SK-N-DZ (cell line): Measurements from ENCODE around the gene TMEM45B. TPM values are rescaled to one million over a fixed set of nuclear protein-coding genes. Genes with fewer than 3 reads are reported as not detected.
"Not testable (repeated sequence)": the region's sequence is repeated elsewhere in the genome, so short reads cannot be mapped to it uniquely, and the experiment has no call there.

ENCODE experiments used
- DNase-seq: peaks from one replicate; pipeline ENCODE4 v3.0.0-alpha.2; 2015; ENCODE audit warnings: low spot score
- polyA plus RNA-seq, 2 experiments: library from polyadenylated mRNA; depleted of rRNA; stranded (reverse); fragments of >200 nt; gene quantifications; 2 replicates each; pipeline ENCODE4 v1.2.3, GENCODE V29; 2014

TMEM45B gene
- not detected in 2 replicates for polyA plus RNA-seq (2014; cell fraction: cytosol; rRNA removed)
- polyA plus RNA-seq (2014; cell fraction: nucleus; rRNA removed), result not detected in 2 replicates

DNA sequence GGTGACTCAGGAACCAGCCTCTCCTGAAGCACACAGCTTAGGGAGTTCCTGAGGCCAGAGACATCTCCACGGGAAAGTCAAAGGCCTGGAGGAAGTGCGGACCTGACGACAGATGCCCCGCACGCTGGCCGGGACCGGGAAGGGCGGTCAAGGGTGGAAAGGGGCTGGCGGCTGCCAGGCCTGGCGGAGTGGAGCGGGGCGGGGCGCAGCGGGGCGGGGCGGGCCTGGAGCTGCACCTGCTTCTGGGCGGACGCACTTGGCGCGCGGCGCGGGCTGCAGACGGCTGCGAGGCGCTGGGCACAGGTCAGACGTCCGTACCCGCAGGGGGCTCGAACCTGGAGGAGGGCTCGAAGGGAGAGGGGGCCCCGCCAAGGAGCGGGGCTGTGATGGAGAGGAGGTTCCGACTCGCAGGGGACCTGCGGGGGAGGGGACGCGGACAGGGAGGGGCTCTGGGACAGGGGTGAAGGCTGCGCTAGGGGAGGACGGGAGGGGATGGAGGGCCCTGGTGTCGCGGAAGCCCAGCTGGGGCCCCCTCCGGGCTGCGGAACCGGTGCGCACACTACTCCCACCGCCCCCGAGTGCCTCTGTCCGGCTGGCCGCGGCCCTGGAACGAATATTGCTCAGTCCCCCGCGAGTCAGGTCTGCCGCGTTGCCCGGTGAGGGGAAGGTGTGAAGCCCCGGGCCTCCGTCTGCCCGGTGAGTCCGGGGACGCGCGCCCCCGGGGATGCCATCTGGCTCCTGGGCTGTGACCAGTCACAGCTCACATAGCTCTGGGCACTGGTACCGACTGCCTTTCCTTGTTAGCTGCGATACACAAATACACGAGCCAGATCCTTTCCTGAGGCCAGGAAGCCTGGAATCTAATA is at the start of gene TMEM45B:
TMEM45B (plus strand) TSS at position 253 of the 866 bp plus-strand sequence. CDS start 36,635 bp downstream, outside the sequence.
- DNase-seq, result peak; percentile 29

DNA sequence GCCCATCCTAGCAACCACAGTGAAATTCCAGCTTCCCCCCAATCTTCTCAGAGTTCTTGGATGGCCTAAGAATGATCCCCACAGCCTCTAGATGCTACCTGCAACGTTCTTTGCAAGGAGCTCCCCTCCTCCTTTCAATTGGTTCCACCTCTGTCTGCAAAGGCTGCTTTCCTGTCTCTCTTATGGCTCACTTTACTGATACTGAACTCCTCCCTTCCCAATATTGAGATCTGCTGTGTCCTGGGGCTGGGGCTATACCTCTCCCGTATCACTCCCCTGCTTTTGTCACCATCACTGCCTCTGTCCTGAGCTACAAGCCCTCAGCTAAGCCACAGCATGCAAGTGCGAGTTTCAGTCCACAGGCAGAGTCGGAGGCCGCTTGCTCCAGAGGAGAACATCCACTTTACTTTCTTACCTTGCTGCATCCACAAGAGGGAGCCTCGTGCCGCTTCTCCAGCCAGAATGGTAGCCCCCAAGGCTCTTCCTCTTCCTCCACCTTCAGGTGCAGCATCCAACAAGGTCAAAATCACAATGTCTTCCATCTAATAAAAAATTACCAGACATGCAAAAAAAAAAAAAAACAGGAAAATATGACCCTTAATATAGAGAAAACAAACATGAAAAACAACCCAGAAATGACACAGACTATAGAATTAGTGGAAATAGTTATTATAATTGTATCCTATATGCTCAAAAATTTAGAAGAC is 48.6 kb upstream of the TMEM45B start:
- DNase-seq, result peak; percentile 18

DNA sequence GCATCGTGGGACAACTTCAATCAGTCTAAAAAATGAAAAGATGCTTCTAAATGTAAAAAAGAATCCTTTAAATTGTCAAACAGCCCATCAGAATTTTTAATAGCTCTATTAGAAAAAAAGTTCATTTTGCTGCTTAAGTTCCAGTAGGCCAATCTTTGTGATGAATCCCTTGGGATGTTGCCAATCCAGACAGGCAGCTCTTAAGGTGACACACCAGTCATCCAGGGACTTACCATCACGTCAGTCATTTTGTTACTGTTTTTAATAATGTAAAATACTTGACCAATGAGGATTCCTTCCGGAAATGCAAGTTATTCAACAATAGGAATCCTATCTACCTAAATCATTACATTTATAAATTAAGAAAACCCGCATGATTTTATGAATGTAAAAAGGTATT is 47.8 kb upstream of the TMEM45B start:
- DNase-seq, result no peak

DNA sequence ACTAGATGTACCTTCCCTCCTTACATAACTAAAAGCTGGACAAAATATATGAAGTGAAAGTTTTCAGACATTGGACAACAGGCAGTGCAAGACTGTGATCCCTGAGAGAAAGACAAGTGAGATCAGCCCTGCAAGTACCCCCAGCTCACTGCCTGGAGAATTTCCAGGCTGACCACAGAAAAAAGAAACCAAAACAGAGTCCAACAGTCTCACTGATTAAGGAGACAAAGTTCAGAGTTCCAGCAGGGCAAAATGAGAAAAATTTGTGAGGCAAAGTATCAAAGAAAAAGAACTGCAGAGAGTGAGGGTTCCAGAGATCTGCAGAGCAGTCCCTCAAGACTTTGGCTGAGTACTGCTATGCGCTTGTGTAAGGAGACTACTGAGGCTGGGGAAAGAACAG is 47.3 kb upstream of the TMEM45B start:
- no peak for DNase-seq

DNA sequence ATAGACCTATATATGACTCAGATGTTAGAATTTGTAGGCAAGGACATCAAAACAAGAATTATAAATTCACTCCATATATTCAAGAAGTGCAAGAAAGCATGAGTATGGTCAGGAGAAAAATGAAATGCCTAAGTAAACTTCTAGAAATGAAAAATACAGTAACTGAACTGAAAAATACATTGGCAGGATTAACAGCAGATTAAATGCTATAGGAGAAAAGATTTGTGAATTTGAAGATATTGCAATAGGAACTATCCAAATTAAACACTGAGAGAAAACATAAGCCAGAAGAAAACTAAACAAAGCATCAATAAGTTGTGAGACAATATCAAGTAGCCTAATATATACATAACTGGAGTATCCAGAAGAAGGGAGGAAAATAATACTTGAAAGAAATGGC is 46.6 kb upstream of the TMEM45B start:
- no peak for DNase-seq

DNA sequence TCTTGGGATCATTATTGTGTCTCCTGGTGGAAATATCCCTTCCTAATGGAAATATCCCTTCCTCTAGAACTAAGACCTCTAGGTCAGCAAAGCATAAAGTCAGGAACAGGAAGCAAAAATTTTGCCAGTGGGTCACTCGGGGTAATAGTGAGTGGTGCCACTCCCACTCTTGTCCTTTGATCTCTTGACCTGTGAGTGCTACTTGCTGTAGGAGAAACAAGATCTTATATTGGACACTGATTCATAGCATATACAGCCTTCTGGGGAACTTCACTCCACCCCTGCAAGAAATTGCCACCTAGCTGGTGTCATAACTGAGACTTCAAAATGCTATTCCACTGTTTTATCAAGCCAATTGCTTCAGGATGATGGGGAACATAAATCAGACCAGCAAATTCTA is 44.7 kb upstream of the TMEM45B start:
- DNase-seq, result no peak

GRCh38 chr11:129771456-129771855 is 44.2 kb upstream of the TMEM45B start:
- not testable (repeated sequence) for DNase-seq

- DNase-seq, result no peak
Observed at GRCh38 chr11:129778877-129779276, 36.8 kb upstream of the TMEM45B start.

- DNase-seq, result no peak
Observed at GRCh38 chr11:129779342-129779741, 36.3 kb upstream of the TMEM45B start.

GRCh38 chr11:129785383-129786111 is 30.1 kb upstream of the TMEM45B start:
- no peak for DNase-seq

DNA sequence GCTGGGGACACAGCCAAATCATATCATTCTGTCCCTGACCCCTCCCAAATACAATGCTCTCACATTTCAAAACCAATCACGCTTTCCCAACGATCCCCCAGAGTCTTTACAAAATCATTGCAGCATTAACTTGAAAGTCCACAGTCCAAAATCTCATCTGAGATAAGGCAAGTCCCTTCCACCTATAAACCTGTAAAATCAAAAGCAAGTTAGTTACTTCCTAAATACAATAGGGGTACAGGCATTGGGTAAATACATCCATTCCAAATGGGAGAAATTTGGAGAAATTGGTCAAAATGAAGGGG is 29.6 kb upstream of the TMEM45B start:
- not testable (repeated sequence) for DNase-seq

GRCh38 chr11:129787532-129788155 is 28.0 kb upstream of the TMEM45B start:
- no peak for DNase-seq

GRCh38 chr11:129788278-129788677 is 27.4 kb upstream of the TMEM45B start:
- no peak for DNase-seq

GRCh38 chr11:129790106-129790505 is 25.5 kb upstream of the TMEM45B start:
- DNase-seq, result no peak

- no peak for DNase-seq
Observed at GRCh38 chr11:129791515-129791914, 24.1 kb upstream of the TMEM45B start.

DNA sequence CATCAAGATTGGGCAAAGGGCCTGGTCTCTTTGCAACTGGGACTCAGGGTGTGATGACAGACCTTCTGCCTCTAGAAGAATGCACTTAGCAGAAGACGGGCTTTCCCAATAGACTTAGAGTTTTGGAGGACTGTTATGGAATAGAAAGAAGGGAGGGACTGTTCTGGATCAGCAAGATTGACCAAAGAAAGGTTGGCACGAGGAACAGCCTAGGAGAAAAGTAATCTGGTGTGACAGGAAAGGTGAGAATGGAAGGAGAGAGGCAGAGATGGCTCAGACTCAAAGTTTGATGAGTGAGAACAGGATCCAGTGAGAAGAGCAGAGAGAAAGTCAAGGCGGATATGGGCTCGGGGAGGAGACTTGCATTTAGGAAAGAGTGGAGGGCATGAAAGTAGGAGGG is 23.0 kb upstream of the TMEM45B start:
- no peak for DNase-seq

GRCh38 chr11:129795089-129795488 is 20.6 kb upstream of the TMEM45B start:
- DNase-seq, result no peak

GRCh38 chr11:129798212-129798611 is 17.4 kb upstream of the TMEM45B start:
- no peak for DNase-seq

- not testable (repeated sequence) for DNase-seq
Observed at GRCh38 chr11:129800162-129800561, 15.5 kb upstream of the TMEM45B start.

DNA sequence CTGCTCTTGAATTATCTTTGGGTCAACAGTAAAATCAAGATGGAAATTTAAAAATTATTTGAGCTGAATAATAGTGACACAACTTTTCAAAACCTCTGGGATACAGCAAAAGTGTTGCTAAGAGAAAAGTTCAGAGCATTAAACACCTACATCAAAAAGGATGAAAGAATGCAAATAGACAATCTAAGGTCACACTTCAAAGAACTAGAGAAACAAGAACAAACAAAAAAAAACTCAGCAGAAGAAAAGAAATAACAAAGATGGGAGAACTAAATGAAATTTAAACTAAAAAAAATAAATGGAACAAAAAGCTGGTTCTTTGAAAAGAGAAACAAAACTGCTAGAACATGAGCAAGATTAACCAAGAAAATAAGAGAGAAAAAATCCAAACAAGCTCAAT is 15.0 kb upstream of the TMEM45B start:
- DNase-seq, result no peak

DNA sequence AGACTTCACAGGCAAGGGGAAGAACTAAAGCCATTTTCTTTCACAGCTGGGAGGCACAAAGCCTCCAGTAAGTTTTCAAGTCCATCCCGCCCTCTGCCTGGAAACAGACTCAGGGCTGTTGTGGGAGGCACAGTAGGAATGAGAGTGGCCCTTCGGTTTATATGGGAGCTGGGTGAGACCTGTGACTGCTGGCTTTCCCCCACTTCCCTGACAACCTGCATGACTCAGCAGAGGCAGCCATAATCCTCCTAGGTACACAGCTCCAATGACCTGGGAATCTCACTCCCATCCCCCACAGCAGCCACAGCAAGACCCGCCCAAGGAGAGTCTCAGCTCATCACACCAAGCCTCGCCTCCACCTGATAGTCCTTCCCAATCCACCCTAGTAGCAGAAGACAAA is 12.1 kb upstream of the TMEM45B start:
- DNase-seq, result no peak

DNA sequence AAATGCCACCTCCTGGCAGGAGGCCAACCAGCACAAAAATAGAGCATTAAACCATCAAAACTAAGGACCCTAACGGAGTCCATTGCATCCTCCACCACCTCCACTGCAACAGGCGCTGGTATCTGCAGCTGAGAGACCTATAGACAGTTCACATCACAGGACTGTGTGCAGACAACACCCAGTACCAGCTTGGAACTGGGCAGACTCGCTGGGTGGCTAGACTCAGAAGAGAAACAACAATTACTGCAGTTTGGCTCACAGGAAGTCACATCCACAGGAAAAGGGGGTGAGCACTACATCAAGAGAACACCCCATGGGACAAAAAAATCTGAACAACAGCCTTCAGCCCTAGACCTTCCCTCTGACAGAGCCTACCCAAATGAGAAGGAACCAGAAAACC is 11.6 kb upstream of the TMEM45B start:
- no peak for DNase-seq
